MM.1S (cell line): ENCODE measurements around the gene CA10.

Experiments
- DNase-seq: peaks from one replicate; pipeline ENCODE4 v3.0.0-alpha.2; 2015
- H2AFZ ChIP-seq: fragments of 300-600 bp; sonication (generic); 2 replicates; pipeline ENCODE4 v1.6.0; 2016; ENCODE audit warnings: antibody characterized with exemption, low read length
- H3F3A ChIP-seq: fragments of 300-600 bp; sonication (generic); 2 replicates; pipeline ENCODE4 v1.6.1; 2016; ENCODE audit warnings: mild to moderate bottlenecking, antibody characterized with exemption, low read length, moderate library complexity, mixed read lengths; ENCODE audit not compliant: insufficient read depth
- H3K27ac ChIP-seq: fragments of 300-600 bp; sonication (generic); 2 replicates; pipeline ENCODE4 v1.5.1; 2016; ENCODE audit warnings: mild to moderate bottlenecking, low read length
- H3K27me3 ChIP-seq: fragments of 300-600 bp; sonication (generic); replicated peaks from 2 replicates; pipeline ENCODE4 v1.6.0; 2016; ENCODE audit warnings: low read length; ENCODE audit not compliant: insufficient read depth
- H3K36me3 ChIP-seq: fragments of 300-600 bp; sonication (generic); replicated peaks from 2 replicates; pipeline ENCODE4 v1.6.1; 2016; ENCODE audit warnings: mild to moderate bottlenecking, low read length, mixed read lengths; ENCODE audit not compliant: insufficient read depth
- H3K4me1 ChIP-seq: fragments of 300-600 bp; sonication (generic); 2 replicates; pipeline ENCODE4 v1.6.1; 2016; ENCODE audit warnings: low read length, mixed read lengths
- H3K4me2 ChIP-seq: fragments of 300-600 bp; sonication (generic); 2 replicates; pipeline ENCODE4 v1.6.0; 2016; ENCODE audit warnings: low read depth, low read length
- H3K4me3 ChIP-seq: fragments of 300-600 bp; sonication (generic); 2 replicates; pipeline ENCODE4 v1.5.1; 2016; ENCODE audit warnings: low read length, mixed read lengths
- H3K79me2 ChIP-seq: fragments of 300-600 bp; sonication (generic); 2 replicates; pipeline ENCODE4 v1.6.1; 2016; ENCODE audit warnings: mixed run types, low read length, mixed read lengths
- H3K9ac ChIP-seq: fragments of 300-600 bp; sonication (generic); 2 replicates; pipeline ENCODE4 v1.6.1; 2016; ENCODE audit warnings: low read length, mixed read lengths
- H3K9me2 ChIP-seq: fragments of 300-600 bp; sonication (generic); replicated peaks from 2 replicates; pipeline ENCODE4 v1.6.1; 2016; ENCODE audit warnings: mild to moderate bottlenecking, low read length, mixed read lengths; ENCODE audit not compliant: insufficient read depth
- H3K9me3 ChIP-seq: fragments of 300-600 bp; sonication (generic); replicated peaks from 2 replicates; pipeline ENCODE4 v1.6.1; 2016; ENCODE audit warnings: mild to moderate bottlenecking, low read length, mixed read lengths; ENCODE audit not compliant: insufficient read depth
- H4K20me1 ChIP-seq: fragments of 300-600 bp; sonication (generic); 2 replicates; pipeline ENCODE4 v1.6.1; 2016; ENCODE audit warnings: mild to moderate bottlenecking, low read length, moderate library complexity, mixed read lengths; ENCODE audit not compliant: insufficient read depth
- EZH2 ChIP-seq: fragments of 300-600 bp; sonication (generic); optimal IDR thresholded peaks from 2 replicates; pipeline ENCODE3; 2017; ENCODE audit warnings: low read depth, mild to moderate bottlenecking, antibody characterized with exemption, low read length, mixed read lengths
- EZH2phosphoT487 ChIP-seq: fragments of 300-600 bp; sonication (generic); IDR thresholded peaks from 2 replicates; pipeline ENCODE4 v1.6.1; 2018; ENCODE audit warnings: antibody characterized with exemption, low read length
- TF ChIP-seq, protein P1 (sequence below): fragments of 300-600 bp; sonication (generic); IDR thresholded peaks from 2 replicates; pipeline ENCODE4 v1.5.1; 2016; ENCODE audit warnings: antibody characterized with exemption, low read length, mixed read lengths

The CA10 gene

DNA sequence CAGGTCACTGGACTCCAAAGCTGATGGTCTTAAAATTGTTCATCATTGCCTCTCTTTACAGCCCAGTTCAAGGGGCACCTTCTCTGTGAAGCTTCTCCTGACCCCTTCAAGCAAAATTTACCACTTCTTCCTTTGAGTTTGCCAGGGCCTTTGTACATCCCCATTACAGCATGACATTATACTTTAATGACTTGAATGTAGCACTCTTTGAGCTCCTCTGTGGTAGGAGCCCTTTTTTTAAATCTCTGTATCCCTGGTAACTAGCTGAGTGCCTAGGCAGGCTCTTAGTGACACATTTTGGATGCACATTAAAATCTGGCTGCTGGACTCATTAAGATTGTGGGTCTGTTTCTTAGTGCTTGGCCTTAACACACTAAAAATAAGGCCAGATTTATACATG is 412.1 kb downstream of the CA10 start:
- H3K9ac ChIP-seq, result no peak overlapping the region
- H2AFZ ChIP-seq, result no peak overlapping the region
- H3K27me3 ChIP-seq, result no peaks in the 10 kb centered on the region
- DNase-seq, result no peak
- H3K4me1 ChIP-seq, result no peaks in the 10 kb centered on the region
- H3K79me2 ChIP-seq, result no peaks in the 10 kb centered on the region
- no peaks in the 10 kb centered on the region for H3K36me3 ChIP-seq
- H4K20me1 ChIP-seq, result no peaks in the 10 kb centered on the region
- TF ChIP-seq, protein P1, sequence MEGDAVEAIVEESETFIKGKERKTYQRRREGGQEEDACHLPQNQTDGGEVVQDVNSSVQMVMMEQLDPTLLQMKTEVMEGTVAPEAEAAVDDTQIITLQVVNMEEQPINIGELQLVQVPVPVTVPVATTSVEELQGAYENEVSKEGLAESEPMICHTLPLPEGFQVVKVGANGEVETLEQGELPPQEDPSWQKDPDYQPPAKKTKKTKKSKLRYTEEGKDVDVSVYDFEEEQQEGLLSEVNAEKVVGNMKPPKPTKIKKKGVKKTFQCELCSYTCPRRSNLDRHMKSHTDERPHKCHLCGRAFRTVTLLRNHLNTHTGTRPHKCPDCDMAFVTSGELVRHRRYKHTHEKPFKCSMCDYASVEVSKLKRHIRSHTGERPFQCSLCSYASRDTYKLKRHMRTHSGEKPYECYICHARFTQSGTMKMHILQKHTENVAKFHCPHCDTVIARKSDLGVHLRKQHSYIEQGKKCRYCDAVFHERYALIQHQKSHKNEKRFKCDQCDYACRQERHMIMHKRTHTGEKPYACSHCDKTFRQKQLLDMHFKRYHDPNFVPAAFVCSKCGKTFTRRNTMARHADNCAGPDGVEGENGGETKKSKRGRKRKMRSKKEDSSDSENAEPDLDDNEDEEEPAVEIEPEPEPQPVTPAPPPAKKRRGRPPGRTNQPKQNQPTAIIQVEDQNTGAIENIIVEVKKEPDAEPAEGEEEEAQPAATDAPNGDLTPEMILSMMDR, result no peak
- no peak for TF ChIP-seq EZH2phosphoT487
- no peak for TF ChIP-seq EZH2
- no peak overlapping the region for H3K27ac ChIP-seq
- no peak overlapping the region for H3K4me2 ChIP-seq
- H3K4me3 ChIP-seq, result no peak overlapping the region
- H3K9me3 ChIP-seq, result no peaks in the 10 kb centered on the region
- no peaks in the 10 kb centered on the region for H3K9me2 ChIP-seq
- H3F3A ChIP-seq, result no peaks in the 10 kb centered on the region

- no peak overlapping the region for H3K27ac ChIP-seq
- no peaks in the 10 kb centered on the region for H3K9me2 ChIP-seq
- no peak overlapping the region for H3K4me2 ChIP-seq
- H3K9ac ChIP-seq, result no peak overlapping the region
- no peak overlapping the region for H3K4me3 ChIP-seq
- DNase-seq, result no peak
- H3K9me3 ChIP-seq, result no peaks in the 10 kb centered on the region
- no peaks in the 10 kb centered on the region for H3K4me1 ChIP-seq
- no peaks in the 10 kb centered on the region for H3K36me3 ChIP-seq
- H3K79me2 ChIP-seq, result no peaks in the 10 kb centered on the region
- TF ChIP-seq EZH2, result no peak
- no peak for TF ChIP-seq EZH2phosphoT487
- TF ChIP-seq, protein P1, result no peak
- no peaks in the 10 kb centered on the region for H3K27me3 ChIP-seq
- no peaks in the 10 kb centered on the region for H3F3A ChIP-seq
- H2AFZ ChIP-seq, result no peak overlapping the region
- no peaks in the 10 kb centered on the region for H4K20me1 ChIP-seq
Measured at GRCh38 chr17:51745993-51746392, 412.5 kb downstream of the CA10 start.

- Histone ChIP-seq H3K36me3 (no peaks in the 10 kb centered on the region), H3K4me3 (no peak overlapping the region), H3K27ac (no peak overlapping the region), H3F3A (no peaks in the 10 kb centered on the region), H4K20me1 (no peaks in the 10 kb centered on the region), H2AFZ (no peak overlapping the region), H3K27me3 (no peaks in the 10 kb centered on the region), H3K9ac (no peak overlapping the region), H3K9me2 (no peaks in the 10 kb centered on the region), H3K4me1 (no peaks in the 10 kb centered on the region), H3K4me2 (no peak overlapping the region), H3K79me2 (no peaks in the 10 kb centered on the region), H3K9me3 (no peaks in the 10 kb centered on the region)
- TF ChIP-seq EZH2phosphoT487, result no peak
- no peak for TF ChIP-seq EZH2
- TF ChIP-seq, protein P1, result no peak
- no peak for DNase-seq
Measured at GRCh38 chr17:51743477-51743876, 415.0 kb downstream of the CA10 start.
